ENCODE results near the gene GDPD3. TPM values are rescaled to one million over a fixed set of nuclear protein-coding genes. Genes with fewer than 3 reads are reported as not detected.

GDPD3 gene
- total RNA-seq, 2 experiments from 2014 or later: 4.5 to 5.7 TPM

- ChIA-PET POLR2A (interaction anchor here (1.2 kb wide), 1 partner anchor 12 kb away, joined by 4 read pairs; no protein-coding TSS in a partner anchor), CTCF (interaction anchor here (0.8 to 1.9 kb wide), 8 partner anchors 13 to 266 kb away, joined by 3 to 16 read pairs (median 4); partner anchors contain the start of gene TBX6)
- Mint-ChIP-seq H3K9me3 (no peaks in the 10 kb centered on the region), H3K4me3 (no peak overlapping the region), H3K36me3 (ENCODE audit: low read depth) (no peaks in the 10 kb centered on the region), H3K4me1 (ENCODE audit: low read depth) (peaks cover 26% of the 10 kb centered on the region), H3K27ac (peak overlapping the region; percentile 50), H3K27me3 (no peaks in the 10 kb centered on the region)
- DNase-seq: no peak
- peak; percentile 49 for ATAC-seq
- no peak for TF ChIP-seq CTCF (IDR thresholded peaks at IDR 0.05)
- intact Hi-C loops (cut with micrococcal nuclease): no loop called here
Measured at GRCh38 chr16:30143347-30143702, 30.0 kb upstream of the GDPD3 start.

GRCh38 chr16:30142672-30143346 is 29.5 kb upstream of the GDPD3 start:
- peak; percentile 43 for DNase-seq
- intact Hi-C loops (cut with micrococcal nuclease): no loop called here

GRCh38 chr16:30141750-30142149 is 28.4 kb upstream of the GDPD3 start:
- Mint-ChIP-seq H3K36me3 (ENCODE audit: low read depth) (no peaks in the 10 kb centered on the region), H3K4me3 (no peak overlapping the region), H3K27me3 (no peaks in the 10 kb centered on the region), H3K4me1 (ENCODE audit: low read depth) (peaks cover 26% of the 10 kb centered on the region), H3K9me3 (no peaks in the 10 kb centered on the region), H3K27ac (no peak overlapping the region)
- no peak for DNase-seq
- ChIA-PET POLR2A (no interaction called here), CTCF (interaction anchor here (1.2 to 1.9 kb wide), 3 partner anchors 11 to 37 kb away, joined by 4 to 16 read pairs (median 9); no protein-coding TSS in a partner anchor)
- no peak for TF ChIP-seq CTCF (IDR thresholded peaks at IDR 0.05)
- peak; percentile 40 for ATAC-seq
- intact Hi-C loops (cut with micrococcal nuclease): no loop called here

More at GRCh38 chr16:30142672-30143346, 29.5 kb upstream of the GDPD3 start:
- no peak for TF ChIP-seq CTCF (IDR thresholded peaks at IDR 0.05)
- H3K9me3 Mint-ChIP-seq: no peaks in the 10 kb centered on the region
- peak overlapping the region; percentile 50 for H3K27ac Mint-ChIP-seq
- no peak overlapping the region for H3K4me3 Mint-ChIP-seq
- CTCF ChIA-PET: interaction anchor here (0.8 to 1.9 kb wide), 10 partner anchors 12 to 267 kb away, joined by 3 to 16 read pairs (median 4); partner anchors contain the start of gene TBX6
- H3K27me3 Mint-ChIP-seq: no peaks in the 10 kb centered on the region
- H3K36me3 Mint-ChIP-seq (ENCODE audit: low read depth): no peaks in the 10 kb centered on the region
- H3K4me1 Mint-ChIP-seq (ENCODE audit: low read depth): peaks cover 26% of the 10 kb centered on the region
- peak; percentile 80 for ATAC-seq
- POLR2A ChIA-PET: interaction anchor here (1.2 kb wide), 1 partner anchor 12 kb away, joined by 4 read pairs; no protein-coding TSS in a partner anchor

GRCh38 chr16:30139583-30140481 is 26.5 kb upstream of the GDPD3 start:
- DNase-seq: peak; percentile 20
- ChIA-PET POLR2A (no interaction called here), CTCF (interaction anchor here (1.0 to 1.4 kb wide), 2 partner anchors 9 to 14 kb away, joined by 3 read pairs; no protein-coding TSS in a partner anchor)
- Mint-ChIP-seq H3K27me3 (no peaks in the 10 kb centered on the region), H3K27ac (peak overlapping the region; percentile 60), H3K36me3 (ENCODE audit: low read depth) (no peaks in the 10 kb centered on the region), H3K4me3 (no peak overlapping the region), H3K9me3 (no peaks in the 10 kb centered on the region), H3K4me1 (ENCODE audit: low read depth) (peaks cover 23% of the 10 kb centered on the region)
- ATAC-seq: no peak
- no peak for TF ChIP-seq CTCF (IDR thresholded peaks at IDR 0.05)
- intact Hi-C loops (cut with micrococcal nuclease): no loop called here
